Measurements from ENCODE around the gene DCC.

Gene DCC

DNA sequence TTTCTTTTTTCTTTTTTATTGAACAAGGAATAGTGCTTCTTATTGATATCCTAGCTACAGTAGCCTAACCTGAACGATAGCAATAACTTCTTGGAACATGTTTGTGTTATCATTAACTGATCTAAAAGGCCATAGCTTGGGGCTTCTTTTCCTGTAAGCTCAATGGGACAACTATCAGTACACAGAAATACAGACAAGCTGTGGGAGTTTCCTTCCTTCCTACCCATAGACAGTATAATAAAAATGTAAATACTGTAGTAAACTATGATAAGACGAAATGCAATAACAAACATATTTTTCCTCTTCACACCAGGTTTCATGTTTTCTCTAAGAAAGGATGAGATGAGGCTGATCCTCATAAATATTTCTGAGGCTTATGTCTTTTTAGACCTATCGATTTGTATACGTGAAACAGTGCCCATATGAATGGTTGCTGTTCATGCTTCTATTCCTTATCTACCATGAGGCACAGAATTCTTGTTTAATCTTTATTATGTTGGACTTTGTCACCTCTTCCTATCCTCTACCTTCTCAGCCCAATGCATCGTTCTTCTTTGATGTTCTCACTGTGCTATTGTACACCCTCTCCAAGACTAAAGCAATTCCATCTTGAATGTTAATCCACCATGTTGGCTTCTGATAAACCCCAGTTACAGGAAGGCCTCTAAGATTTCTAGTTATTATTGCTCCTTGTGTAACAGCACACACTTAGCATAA, 361.4 kb downstream of the DCC start:
- DNase-seq, result no peak

DNA sequence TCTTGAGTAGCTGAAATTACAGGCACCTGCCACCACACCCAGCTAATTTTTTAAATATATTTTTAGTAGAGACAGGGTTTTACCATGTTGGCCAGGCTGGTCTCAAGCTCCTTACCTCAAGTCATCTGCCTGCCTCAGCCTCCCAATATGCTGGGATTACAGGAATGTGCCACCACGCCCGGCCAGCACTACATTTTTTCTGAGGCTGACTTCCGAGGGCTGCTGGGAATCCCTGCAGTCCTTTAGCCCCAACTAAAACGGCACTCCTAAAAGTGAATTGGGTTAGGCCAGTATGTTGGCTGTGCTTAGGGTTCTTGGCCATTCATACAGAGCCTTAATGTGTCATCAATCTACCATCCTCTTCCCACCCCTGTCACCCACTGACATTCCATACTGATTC, 375.4 kb downstream of the DCC start:
- DNase-seq, result no peak

DNA sequence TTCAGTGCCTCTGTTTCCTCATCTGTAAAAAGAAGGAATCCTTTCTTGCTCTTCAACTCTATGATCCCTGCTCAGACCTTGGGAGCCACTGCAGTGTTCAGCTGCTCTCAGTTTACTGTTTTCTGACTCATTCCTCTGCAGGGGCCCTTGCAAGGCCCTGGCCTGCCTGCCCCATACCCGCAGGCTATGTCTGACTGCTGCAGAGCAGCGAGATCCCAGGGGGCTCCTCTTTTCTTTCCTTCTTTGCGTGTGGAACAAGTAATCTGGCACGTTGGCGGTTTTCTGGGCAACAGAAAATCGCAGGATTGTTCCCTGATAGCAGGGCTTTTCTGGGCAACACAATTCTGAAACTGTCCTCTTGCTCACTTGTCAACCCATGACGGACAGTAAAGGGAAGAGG, 376.0 kb downstream of the DCC start:
- DNase-seq, result no peak

DNA sequence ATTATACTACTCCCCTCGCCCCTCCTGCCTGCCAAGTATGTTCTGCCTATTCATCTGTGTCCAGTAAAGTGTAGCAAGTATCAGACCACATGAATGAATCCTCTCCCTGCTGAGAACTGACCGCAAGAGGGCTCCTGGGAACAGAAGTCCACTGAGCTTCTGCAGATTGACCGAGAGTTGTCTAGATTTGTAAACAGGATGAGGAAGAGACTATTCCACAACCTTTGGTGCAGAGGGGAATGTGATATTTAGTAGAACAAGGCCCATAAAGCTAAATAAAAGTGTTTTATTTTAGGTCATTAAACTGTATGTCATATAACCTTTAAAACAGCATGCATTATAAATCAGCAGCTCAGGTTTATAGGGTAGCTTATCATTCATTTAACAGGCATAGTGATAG, 377.0 kb downstream of the DCC start:
- DNase-seq, result no peak

DNA sequence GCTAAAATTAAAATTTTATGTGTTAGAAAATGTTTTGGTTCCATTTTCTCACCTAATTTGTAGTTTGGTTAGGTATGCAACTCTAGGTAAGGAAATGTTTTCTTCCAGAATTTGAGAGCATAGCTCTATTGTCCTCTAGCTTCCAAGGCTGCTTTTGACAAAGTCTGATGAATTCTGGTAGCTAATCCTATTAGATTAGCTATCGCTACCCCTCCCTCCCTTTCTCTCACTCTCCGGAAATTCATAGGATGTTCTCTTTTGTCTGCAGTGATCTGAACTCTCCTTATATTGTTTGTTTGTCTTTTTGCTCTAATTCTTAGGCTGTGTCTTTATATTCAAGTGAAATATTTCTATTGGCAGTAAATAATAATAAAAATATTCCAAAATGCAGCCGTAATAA, 382.9 kb downstream of the DCC start:
- no peak for DNase-seq

DNA sequence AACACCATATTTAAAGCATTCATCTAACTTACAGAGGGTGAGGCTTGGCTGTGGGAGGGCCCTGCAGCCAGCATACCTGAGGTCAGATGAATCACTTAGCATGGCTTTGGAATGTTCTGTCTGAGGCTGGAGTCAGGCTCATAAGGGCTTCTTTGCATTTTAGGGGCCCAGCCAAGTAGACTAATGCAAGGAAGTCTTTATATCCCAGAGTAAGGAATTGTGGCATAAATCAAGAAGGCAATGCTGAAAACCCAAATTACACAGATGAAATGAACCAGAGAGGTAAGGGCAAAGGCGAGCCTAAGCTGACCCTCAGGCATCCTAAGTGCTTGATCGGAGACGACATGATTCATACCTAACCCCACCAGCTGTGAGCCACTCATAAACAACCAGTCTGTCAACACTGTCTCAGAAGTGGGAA, 383.6 kb downstream of the DCC start:
- DNase-seq, result no peak

DNA sequence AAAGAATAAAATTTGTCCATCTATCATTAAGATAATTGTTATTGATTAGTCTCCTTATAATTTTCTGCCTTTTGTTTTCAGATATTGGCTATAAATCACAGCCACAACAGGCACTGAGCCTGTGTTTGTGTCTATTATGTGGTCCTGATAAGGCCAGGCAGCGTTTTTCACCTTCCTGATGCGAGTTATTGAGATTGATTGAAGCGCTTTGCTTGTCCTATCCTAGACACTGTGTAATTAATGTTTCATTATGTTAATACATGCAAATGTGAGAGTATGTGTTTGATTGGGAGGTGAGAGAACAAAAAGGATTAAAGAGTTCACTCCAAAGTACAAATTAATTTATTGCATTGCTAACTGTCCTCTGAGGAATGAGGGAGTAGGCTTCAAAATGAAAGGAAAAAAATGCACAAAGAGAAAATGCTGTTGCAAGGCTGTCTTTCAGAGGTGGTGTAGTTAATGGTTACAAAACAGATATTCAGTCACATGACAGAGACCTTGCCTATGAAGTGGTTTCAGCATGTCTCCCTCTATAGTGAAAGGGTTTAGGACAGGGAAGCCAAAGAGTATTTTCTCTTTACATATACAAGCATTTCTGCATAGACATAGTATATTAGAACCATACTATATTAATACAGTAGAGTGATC, 391.1 kb downstream of the DCC start:
- DNase-seq, result no peak

DNA sequence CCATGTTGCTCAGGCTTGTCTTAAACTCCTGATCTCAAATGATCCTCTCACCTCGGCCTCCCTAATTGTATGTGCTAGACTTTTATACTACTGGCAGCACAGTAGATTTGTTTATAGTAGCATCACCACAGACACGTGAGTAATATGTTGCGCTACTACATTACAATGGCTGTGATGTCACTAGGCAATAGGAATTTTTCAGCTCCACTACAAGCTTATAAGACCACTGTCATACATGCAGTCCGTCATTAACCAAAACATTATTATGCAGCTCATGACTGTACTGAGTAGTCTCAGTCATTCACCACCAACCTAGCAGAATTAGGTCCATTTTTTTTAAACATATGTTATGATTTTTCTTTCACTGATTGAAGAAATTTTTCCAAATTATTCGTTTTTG, 398.9 kb downstream of the DCC start:
- no peak for DNase-seq

DNA sequence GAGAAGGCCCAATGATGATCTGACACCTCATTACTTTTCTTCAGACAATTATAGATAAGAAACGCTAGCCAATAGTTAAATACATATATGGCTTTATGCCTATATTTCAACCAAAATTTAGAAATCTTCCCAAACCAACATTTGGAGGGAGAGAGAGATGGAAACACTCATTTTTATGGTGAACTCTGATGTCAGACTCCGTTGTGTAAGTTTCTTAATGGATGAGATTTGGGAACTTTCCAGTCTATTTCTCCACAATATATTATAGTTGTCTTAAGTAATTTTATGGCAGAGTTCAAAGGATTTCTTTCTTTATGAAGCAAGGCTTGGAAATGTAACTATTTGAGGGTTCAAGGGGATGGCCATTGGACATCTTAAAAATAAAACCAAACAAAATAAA, 407.0 kb downstream of the DCC start:
- no peak for DNase-seq

DNA sequence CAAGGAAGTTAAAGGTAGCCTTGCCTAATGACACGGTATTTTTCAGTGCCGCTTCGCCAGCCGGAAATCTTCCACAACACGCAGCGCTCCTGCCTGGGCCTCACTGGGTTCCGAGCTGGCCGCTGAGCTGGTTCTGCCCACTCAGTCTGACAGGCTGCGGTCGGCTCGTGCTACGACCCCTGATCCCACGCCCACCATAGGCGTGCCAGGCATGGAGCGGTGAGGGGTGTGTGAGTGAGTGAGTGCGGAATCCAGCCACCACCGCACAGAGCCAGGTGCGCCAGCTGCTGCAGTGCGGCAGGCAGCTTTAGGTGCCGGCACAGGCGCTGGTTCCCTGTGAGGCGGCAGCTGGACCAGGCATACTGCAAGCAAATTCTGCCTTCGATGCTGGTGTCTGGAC, 407.9 kb downstream of the DCC start:
- no peak for DNase-seq

DNA sequence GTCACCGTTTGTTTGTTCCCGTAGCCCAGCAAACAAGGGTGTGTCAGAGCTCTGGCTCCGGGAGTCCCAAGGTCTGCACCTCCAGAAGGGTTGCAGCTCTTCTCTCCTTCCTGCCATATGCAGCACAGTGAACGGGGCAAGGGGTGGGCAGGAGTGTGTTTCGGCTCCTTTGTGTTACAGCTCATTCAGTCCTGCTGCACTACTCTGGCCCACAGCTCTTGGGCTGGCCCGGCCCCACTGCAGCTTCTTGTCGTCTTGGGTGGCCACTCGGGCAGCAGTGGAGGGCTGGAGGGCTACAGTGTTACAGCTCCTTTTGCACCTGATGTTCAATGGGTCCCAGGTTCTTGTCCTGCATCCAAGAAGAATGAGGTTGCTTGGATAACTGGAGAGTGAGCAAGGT, 408.3 kb downstream of the DCC start:
- DNase-seq, result no peak

DNA sequence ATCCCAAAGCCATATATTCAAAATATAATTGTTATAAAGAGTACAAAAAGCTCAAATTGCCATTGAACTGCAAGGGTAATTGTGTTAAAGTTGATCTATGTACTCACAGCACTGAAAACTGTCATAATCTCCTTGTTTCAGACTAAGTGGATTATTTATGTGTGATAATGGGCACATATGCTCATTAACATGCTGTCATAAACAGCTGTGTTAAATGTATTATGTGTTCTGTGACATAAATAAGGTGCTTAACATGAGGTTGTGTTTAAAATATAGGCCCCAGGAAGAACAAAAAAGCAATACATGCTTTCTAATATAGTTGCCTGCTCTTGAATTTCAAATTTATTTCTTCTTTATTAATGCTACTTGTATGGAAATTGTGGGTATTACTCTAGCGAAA, 409.5 kb downstream of the DCC start:
- DNase-seq, result no peak

DNA sequence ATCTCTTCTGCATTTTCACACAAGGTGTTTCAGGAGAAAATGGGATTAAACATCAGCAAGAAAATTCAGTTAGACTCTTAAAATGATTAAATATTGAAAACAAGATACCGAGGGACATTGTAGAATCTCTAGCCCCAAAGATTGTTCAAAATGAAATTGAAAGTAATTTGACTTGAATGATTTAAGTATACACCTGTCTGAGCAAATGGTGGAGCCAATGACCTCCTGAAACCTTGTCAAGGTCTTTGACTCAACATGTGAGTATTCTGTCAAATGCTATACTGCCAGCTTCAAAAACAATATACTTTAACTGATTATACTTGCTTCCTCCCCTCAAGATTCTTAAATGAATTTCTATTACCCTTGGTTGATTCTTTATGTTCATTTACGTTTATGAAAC, 411.0 kb downstream of the DCC start:
- no peak for DNase-seq

DNA sequence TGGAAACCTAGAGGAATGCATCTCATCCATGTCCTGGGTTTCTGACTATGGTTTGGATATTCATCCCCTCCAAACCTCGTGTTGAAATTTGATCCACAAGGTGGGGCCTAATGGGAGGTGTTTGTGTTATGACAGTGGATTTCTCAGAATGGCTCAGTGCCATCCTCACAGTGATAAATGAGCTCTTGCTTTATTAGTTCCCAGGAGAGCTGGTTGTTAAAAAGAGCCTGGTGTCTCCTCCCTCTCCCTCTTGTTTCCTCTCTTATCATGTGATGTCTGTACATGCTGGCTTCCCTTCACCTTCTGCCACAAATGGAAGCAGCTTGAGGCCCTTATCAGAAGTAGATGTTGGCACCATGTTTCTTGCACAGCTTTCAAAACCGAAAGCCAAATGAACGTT, 424.3 kb downstream of the DCC start:
- no peak for DNase-seq

DNA sequence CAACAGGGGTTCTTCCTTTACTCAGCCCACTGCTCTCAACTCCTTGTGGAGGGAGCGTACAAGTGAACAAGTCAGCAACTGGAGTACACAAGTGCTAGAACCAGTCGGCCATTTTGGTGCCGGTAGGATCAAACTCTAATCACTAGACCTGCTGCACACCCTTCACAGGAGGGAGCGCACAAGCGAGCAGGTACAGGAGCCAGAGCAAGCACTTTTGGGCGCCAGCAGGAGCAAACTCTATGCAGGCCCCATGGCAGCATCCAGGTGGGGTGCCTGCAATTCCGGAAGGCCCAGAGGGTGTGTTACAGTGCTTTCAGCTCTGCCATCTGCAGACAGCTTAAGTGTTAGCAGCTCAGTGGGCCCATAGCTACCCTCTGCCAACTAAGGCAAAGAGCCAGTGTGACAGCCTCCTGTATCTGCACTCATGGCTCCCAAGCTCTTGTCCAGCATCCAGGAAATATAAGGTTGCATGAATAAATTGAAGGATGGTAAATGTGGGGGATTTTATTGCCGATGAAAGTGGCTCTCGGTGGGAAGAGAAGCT, 426.1 kb downstream of the DCC start:
- DNase-seq, result no peak

DNA sequence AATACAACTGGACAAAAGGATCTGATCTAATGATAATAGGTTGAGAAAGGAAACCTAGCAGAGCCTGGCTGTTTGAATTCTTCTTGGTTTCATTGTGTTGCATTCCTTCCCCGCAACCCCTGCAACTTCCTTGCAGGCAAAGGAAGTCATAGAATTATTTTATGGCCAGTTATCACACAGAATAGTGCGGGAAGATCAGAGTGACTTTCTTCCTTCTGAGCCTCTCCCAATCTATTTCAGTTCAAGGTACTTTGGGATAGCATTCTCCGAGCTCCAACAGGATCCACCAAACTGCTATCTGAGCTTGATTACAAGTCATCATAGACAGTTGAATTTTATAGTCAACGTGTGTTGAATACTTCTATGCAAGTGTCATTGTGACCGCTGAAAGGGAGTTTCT, 441.1 kb downstream of the DCC start:
- no peak for DNase-seq

DNA sequence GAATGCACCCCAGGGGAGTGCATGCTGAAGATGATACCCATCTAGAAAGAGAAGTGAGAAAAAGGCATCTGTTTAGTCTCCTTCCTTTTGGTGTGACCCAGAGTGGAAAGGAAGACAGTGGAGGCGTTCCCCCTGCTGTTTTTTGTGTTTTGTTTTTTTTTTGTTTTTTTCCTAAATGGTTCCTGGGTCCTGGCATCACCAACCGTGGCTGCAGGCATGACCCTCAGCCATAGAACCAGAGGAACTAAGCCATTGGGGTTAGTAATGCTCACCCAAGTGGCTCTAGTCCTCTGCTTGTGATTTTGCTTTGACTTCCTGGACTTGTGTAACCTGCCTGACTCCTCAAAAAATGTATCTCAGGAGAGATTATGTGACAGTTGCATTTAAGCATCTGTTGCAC, 451.3 kb downstream of the DCC start:
- DNase-seq, result no peak

DNA sequence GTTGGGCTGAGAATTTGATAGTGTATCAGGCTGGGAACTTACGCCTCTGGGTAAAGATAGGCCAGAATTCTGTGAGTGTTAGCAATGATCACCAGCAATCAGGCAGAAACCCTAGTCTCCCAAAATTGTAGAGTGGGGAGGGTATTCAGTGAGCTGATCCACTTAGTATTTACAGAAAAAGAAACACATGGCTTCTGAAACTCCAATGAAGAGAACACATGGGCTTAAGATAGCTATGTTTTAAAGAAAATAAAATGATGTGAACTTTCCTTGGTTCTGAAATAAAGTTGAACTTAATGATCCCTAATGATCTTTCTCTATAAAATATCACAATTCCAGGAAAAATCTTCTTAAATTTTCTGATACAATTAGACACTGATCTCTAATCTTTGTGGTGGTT, 472.8 kb downstream of the DCC start:
- DNase-seq, result no peak

DNA sequence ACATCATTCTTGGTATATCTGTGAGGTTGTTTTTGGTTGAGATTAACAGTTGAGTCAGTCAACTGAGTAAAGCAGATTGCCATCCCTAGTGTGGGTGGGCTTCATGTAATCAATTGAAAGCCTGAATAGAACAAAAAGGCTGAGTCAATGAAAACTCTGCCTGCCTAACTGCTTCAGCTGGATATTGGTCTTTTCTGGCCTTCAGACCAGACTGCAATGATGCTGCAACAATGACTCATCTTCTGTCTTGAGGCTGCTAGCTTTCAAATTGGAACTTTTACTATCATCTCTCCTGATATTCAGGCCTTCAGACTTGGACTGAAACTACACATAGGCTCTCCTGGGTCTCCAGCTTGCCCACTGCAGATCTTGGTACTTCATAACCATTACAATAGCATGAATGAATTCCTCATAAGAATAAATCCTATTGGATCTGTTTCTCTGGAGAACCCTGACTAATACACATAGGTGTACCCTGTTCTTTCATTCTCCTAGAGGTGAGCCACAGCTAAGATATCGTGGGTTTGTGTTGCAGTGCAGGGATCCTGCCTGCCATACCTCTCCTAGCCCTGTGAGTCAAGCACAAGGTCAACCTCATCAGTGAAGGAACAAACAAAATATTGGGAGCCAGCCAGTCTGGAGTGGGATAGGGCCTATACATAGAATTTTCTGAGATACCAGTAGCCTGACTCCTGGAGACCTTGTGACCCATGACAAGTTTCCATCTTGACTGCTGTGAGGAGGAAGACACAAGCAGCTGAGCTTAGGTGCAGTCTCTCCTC, 473.8 kb downstream of the DCC start:
- DNase-seq, result no peak

DNA sequence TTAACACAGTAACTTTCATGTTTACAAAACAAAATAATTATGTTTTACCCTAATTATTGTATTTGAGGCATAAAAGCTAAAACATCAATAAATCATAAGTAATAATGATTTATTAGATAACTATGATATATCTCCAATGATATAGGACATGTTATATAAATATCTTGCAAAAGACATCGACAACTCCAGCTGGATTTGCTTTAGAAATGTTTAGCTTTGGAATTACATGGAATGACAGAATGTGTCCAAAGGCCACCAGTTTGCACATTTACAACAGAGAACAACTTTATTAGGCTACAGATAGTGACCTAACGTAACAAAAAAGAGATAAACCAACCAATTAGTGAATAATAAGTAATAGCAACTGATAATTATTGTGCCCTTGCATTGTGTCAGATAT, 475.7 kb downstream of the DCC start:
- no peak for DNase-seq

DNA sequence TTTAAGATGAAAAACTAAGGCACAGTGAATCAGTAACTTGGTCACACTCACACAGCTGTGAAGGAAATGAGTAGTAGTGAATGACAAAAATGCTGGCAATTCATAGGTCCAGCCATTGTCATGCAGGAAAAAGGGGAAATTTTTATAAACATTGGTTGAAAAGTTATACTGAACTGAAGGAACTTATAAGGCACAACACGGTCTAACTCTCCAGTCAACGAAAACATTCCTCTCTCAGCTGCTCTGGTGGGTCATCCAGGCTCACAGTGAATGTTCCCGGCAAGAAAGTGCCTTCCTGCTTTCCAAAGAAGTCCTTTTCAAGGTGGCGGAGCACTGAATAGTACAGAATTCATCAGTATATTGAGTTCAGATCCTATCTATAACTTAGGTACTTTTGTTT, 476.1 kb downstream of the DCC start:
- DNase-seq, result no peak

DNA sequence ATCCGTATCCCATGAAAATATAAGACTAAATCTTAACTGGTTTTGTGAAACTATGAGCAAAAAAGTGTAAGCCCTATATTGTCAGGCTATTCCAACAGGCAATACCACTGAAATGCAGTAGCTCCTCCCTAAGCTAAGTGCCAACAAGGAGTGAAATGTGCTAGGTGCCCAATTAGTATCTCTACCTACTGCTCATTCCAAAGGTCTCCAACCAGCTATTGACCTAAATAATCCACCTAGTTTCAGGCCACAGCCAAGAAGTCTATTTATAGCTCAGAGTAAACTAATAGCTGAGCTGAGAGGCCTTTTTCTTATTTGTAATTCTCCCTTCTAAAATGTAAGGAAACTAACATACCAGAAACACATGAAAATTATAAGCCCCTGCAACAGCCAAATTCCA, 482.2 kb downstream of the DCC start:
- DNase-seq, result no peak

DNA sequence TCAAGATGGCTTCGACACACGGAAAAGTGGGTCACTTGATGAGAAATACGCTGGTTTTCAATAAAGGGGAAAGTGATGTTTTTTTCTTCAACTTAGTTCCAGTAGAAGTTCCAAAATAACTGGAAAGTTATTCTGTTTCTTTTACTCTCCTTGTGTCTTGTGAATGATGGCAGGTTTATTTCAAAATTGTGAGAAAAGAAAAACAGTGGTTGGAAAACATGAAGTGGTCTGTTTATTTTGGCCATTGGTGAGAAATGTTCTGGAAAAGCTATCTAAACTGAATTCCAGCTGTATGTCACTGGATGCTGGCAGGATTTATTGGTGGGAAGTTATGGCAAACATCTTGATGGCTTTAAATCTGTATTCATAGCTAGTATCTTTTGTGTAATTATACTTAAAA, 484.1 kb downstream of the DCC start:
- no peak for DNase-seq

DNA sequence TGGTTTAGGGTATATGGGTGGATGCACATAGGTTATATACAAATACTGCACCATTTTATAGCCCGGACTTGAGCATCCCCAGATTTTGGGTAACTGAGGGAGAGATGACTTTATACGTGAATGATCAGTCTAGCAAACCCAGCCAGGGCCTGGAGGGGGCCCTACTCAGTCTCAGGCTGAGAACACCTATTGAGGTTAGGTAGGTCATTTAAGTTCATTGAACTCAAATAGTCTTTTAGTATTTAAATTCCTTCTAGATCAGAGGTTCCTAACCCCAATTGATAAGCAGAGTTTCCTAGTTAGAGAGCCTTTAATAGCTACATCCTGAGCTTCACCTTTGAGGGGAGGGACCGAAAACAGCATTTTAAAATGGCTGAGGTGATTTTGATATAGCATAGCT, 487.0 kb downstream of the DCC start:
- DNase-seq, result no peak

Measured in activated T-cell treated with anti-CD3 and anti-CD28 coated beads, Interleukin-2, amount 50 U/mL, for 48 hours (primary cell).